HG02798 (cell line): Measurements from ENCODE around the gene SSNA1.

ENCODE experiments used
- ATAC-seq: cut with Tn5 transposase; IDR thresholded peaks from one replicate; pipeline ENCODE4 v1.9.1; 2021; ENCODE audit warnings: mild to moderate bottlenecking; ENCODE audit not compliant: unreplicated experiment, poor library complexity

SSNA1 gene

DNA sequence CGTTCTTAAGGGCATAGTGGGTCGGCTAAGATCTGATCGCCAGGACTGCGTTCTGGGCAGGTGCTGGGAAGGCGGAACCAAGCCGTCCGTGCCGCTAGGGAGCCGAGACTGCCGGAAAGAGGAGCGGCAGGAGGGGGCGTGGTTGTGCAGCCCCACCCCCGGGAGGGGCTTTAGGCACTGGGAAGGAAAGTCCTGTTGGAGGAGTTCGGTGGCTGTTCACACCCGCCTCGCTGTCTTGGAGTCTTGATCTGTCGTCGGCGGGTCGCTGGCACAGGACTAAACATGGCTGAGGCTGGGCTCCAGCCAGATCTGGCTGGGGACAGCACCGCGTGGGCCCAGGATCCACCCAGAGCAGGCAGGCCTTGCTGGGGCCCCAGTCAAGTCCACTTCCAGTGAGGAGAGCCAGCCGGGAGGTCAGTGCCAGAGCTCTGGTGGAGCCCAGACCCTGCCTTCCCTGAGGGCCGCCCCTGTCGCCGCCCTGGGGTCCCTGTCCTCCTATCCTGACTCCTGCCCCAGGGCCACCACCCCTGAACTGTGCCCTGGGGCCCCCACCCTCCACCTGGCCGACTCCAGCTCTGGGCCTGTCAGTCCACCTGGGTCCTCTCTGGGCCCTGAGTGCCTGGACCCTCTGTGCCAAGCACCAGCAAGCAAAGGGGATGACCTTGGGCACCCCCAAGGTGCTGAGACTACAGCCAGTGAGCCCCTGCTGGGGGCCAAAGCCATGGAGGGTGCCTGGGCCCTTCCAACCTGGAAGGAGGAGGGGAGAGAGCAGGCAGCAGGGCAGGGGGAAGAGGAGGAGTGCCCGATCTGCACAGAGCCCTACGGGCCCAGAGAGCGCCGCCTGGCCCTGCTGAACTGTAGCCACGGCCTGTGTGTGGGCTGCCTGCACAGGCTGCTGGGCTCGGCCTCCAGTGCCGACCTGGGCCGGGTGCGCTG, 29.1 kb downstream of the SSNA1 start:
- no peak for ATAC-seq

DNA sequence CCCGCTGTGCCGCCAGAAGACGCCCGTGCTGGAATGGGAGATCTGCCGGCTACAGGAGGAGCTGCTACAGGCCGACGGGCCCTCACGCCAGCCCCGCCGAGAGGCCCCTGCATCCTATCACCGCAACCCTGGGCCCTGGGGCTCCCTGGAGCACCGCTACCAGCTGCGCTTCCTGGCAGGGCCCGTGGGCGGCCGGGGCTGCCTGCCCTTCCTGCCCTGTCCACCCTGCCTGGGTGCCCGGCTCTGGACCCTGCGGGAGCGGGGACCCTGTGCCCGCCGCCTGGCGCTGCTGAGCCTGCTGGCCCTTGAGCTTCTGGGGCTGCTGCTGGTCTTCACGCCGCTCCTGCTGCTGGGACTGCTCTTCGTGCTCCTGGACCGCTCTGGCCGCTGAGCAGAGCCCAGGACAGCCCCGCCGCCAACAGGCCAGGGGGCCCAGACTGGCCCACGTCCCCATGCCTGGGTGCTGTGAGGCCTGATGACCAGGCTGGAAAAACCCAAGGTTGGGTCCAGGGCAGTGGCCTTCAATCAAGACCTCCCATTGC, 29.8 kb downstream of the SSNA1 start:
- ATAC-seq = no peak

DNA sequence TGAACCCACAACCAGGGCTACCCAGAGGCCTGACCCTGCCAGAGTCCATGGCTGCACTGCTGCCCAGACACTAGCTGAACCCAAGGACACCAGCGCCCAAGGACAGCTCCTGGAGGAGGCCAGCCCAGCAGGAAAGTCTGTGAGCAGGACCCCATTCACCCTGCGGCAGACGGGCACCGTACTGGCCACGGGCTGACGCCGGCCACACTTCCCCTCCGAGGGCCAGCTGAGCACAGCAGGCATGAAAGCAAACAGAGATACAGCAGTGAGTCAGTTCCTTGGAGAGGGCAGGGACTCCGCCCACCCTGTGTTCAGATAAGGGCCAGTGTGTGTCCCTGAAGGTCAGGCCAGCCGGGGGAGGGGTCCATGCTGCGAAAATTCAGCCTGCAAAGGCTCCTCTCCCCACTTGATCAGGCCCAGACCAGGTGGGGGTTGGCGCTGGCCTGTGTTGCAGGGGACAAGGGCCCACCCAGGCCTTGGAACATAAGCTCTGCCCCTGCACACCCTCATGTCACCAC, 30.3 kb downstream of the SSNA1 start:
- no peak for ATAC-seq

DNA sequence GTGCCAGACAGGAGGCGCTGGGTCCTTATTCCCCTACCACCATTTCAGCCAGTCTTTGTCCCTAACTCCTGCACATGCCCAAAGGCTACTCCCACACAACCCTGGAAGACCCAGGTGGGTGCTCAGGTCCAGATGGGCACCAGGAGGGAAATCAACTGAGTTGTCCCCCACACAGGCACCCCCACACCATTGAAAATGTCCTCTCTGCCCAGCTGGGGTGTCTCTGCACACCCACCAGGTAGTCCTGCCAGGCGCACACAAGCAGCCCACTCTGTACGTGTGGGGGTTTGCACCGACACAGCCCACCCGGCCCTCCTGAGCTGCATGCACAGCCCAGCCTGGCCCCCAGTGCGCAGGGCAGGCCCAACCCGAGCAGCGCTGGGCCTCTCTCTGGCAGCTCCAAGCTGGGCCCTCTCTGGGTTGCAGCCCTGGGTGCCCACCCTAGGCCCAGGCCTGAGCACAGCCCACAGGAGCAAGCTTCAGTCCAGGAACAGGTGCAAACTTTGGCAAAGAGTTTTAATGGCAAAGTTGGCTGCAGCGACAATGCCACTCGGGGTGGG, 31.4 kb downstream of the SSNA1 start:
- no peak for ATAC-seq

DNA sequence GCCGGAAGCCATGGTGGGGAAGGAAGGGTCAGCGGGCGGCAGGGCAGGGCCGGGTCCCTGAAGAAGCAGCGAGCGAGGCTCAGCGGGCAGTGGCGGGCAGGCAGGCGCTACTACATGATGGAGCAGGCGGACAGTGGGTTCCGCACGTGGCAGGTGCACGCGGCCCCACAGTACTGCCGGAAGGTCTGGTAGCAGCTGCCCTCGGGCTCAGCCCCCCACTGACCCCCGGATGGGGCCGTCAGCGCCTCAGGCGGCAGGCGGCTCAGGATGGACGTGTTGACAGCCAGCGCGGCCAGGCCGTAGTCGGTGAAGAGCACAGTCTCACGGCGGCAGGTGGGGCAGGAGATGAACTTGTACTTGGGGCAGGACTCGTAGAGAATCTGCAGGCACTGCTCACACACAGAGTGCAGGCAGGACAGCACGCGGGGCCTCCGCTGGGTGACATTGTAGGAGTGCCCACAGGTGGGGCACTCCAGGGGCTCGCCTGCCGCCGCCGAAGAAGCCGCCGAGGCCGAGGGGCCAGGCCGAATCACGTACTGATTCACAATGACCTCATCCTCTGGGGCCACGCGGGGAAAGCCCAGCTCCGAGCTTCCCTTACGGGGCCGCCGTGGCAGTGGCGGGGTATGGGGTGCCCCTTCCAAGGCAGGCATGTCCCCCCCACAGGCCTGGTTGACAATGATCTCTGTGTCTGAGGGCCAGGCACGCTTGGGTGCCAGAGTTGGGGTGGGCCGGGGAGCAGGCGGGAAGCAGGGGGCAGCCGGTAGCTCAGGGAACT, 32.0 kb downstream of the SSNA1 start:
- ATAC-seq = no peak

DNA sequence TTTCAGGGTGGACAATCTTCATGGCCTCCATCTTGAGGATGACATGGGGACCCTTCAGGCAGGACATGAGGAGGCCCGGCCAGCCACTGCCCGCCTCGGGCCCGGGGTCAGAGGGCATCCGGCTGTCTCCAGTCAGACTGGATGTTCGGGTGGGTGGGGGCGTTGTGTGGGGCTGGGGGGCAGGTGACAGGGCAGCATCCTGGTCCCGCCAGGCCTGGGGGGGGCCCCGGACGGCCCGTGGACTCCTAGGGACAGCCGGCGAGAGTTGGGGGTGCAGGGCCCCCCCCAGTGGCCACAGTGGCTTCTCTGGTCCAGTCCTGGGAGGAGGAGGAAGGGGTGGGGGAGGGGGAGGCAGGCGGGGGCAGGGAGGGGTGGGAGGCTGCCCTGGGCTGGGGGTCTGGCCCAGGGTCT, 32.6 kb downstream of the SSNA1 start:
- ATAC-seq = no peak

DNA sequence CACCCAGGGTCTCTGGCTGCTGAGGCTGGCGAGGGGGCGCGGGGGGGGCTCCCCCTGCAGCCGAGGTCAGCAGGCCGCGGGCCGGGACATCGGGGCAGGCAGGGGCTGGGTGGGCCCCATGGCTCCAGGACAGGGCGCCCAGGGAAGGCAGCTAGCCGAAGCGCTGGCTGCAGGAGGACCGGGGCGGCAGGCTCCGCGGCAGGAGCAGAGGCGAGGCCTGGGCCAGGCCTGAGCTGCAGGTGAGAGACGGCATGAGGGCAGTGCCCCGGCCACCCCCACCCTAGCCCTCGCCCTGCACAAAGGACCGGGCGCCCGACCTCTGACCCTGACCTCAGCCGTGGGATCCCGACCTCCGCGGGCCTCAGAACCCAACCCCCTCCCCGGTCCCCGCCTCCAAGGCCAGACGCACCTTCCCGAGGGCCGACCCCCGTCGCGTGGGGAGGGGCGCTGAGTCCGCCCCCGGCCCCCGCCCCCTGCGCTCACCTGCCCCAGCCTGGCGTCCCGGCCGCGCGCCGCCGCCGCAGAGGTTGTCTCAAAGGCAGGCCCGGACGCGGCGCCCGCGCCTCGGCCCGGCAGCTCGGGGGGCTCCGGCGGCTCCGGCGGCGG, 33.1 kb downstream of the SSNA1 start:
- ATAC-seq = no peak

DNA sequence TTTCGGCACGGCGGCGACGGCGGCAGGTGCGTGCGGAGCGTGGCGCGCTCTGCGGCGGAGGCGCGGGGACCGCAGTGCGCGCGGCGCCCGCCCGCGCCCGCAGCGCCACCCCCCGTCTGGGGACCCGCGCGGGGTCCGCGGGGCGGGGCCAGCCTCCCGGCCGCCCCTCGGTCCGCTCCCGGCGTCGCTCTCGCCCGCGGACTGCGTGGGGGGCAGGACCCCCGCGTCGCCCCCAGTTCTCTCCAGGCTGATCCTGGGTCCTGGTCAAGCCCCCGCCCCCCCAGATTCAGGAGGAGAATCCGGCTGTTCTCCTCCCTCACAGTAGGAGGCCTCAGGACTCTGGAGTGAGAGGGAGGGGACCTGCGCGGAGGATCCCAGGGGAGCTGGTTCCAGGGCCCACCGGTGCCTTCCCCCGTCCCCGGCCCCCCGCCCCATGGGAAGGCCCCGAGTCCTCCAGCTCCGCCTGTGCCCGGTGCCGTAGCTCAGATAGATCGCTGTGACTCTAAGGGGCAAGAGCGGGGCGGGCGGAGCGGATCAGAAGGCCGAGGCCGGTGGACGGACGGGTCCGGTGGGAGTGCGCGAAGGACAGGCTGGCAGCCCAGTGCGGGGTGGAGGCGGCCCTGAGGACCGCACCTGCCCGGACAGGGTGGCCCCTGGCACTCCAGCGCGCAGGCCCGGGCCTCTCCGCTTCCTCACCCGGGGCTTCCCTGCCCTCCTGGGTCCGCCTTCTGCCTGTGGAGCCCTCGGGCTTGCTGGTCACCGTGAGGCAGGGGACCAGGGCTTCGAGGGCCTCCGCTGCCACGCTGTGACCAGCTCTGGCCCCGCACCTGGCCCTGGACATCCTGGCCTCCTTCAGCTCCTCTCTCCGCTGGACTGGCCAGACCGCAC, 34.0 kb downstream of the SSNA1 start, which contains the start of gene RNF208:
Gene RNF208, minus strand, starts transcription at position 51 of the 888 bp plus-strand sequence. CDS start 1,028 bp downstream, outside the sequence.
- no peak for ATAC-seq

DNA sequence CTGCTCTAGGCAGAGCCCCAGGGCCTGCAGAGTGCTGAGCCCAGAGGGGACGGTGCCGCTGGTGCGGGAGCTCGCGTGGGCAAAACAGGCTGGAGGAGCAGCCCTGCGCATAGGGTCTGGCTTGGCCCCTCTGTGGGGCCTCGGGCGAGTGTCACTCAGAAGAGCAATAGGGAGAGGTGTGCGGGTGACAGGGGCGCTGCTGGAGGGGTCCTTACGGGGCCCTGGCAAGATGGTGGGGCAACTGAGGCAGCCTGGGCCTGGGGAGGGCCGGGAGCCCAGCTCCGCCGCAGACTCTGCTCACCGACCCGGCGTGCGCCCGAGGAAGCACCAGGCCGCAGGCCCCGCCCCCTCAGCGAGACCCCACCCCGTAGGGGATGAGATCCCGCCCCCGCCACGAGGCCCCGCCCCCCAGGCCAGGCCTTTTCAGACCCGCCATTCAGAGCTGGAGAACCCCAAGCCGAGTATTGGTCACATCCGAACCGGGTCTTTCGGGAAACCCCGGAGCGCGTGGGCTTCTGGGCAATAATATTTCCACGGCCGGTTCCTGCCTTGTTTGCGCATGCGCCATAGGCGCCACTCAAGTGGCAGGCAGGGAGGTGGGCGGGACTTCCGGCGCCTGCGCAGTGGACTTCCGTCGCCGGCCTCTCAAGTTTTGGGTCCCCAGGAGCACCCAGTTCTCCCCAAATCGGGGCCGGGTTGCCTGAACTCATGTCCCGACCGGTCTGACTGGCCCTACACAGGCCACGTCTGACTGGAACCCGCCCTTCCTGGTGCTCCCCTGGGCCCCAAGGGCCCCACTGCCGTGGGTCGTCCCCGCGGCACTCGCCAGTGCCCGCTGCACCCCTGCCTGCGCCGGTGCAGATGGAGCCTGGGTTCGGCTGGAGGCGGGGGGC, 34.8 kb downstream of the SSNA1 start:
- ATAC-seq = peak; percentile 84

DNA sequence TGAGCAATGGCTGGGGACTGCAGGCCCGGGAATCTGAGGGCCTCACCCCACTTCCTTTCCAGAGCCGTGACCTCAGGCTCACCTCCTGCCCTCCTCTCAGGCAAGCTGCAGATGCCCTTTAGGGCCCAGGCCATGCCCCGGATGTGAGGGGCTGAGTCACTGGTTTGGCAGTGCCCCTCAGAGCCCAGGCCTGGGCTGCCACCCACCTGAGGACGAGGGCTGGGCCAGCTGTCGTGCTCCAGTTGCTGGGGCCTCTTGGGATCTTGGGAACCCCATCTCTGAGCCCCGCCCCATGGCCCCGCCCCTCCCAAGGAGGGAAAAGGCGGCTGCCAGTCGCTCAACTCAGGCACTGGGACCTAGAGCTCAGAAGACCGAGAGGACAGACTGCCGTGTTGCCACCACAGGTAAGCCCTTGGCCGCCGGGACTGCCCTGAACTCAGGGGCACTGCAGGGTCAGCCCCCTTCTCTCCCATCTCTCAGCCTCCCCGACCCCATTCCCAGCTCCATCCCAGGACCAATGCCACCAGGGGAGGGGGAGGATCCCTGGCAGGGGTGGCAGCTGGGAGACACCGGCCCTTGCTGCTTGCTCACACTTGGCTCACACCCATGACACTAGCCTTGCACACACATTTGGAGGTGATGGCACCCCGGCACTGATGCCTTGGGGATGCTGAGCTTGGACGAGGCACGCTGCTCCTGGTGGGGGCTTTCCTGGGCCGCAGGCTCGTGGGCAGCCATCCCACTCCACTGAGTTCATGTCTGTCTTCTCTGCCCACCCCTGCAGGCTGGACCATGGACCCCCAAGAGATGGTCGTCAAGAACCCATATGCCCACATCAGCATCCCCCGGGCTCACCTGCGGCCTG, 36.6 kb downstream of the SSNA1 start, which contains the start of gene CYSRT1:
Gene CYSRT1, plus strand, starts transcription at position 345 of the 865 bp plus-strand sequence. Its CDS starts 448 bp downstream, at position 793.
- ATAC-seq = no peak

DNA sequence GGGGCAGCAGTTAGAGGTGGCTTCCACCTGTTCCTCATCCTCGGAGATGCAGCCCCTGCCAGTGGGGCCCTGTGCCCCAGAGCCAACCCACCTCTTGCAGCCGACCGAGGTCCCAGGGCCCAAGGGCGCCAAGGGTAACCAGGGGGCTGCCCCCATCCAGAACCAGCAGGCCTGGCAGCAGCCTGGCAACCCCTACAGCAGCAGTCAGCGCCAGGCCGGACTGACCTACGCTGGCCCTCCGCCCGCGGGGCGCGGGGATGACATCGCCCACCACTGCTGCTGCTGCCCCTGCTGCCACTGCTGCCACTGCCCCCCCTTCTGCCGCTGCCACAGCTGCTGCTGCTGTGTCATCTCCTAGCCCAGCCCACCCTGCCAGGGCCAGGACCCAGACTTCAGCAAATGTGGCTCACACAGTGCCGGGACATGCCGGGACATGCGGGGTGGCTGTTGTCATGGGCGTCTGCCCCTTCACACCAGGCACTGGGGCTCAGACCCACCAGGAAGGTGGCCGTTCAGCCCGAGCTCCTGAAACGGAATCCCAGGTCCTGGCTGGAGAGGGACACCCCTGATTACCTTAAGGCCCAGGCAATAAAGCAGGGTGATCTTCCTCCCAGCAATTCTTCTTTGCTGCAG, 37.3 kb downstream of the SSNA1 start:
- no peak for ATAC-seq

DNA sequence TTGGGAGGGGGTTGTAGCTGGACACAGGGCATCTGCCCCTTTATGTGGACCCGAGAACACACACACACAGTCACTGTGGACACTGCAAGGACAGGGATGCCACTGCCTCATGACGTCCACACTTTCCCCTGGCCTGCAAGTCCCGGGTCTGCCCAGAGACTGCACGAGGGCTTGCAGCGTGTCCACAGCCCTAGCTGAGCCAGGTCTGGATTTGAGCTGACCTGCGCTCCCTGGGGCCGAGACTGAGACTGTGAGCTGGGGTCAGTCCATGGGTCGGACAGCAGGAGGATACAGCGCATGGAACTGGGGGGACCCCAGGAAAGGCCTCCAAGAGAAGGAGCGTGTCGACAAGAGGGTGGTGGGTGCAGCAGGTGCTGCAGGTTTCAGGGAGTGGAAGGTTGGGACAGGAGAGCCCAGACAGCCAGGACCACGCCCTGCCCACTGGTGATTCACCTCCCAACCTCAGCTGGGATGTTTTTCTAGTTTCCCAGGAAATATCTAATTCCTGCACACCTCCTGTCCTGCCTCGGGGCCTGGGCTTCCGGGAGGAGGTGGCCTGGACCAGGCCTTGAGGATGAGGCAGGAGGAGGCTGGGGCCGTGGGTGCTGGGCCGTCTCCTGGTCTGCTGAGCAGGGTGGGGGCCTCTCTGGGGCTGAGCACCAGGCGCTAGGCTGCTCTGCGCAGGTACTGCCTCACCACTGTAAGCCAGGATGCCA, 38.0 kb downstream of the SSNA1 start:
- no peak for ATAC-seq

DNA sequence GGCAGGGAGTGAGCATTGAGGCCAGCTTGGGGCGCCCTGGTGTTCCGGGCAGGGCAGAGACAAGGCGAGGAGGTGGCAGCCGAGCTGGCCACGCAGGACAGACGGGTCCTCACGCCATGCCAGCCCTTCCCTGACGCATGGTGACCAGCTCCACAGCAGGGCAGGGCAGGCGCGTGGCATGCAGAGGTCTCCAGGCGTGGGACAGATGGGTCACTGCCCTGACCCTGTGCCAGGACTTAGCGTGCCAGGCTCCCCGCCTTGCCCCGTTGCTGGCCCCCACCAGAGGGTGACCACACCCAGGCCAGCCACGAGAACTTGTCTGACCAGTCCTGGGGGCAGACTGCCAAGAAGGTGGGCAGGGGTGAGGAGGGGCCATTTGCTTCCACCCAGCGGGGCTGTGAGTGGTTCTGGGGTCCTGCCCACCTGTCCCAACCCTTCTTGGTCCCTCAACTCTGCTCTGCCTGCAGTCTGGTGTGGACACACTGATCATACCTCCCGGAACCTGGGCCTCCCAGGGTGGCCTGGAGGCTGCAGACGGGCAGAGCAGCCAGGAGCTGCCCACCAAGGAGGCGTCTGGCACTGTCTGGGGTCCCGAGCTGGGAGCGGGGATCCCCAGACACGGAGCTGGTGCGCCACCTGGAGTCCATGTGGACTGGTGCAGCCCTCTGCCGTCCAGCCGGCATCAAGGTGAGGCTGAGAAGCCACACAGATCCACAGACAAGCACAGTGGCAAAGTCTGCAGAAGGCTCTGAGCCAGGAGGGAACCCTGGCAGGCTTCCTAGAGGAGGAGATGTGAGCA, 38.8 kb downstream of the SSNA1 start, which contains the start of gene RNF224:
Gene RNF224, plus strand, starts transcription at position 449 of the 799 bp plus-strand sequence. CDS start 834 bp downstream, outside the sequence.
- ATAC-seq = no peak

DNA sequence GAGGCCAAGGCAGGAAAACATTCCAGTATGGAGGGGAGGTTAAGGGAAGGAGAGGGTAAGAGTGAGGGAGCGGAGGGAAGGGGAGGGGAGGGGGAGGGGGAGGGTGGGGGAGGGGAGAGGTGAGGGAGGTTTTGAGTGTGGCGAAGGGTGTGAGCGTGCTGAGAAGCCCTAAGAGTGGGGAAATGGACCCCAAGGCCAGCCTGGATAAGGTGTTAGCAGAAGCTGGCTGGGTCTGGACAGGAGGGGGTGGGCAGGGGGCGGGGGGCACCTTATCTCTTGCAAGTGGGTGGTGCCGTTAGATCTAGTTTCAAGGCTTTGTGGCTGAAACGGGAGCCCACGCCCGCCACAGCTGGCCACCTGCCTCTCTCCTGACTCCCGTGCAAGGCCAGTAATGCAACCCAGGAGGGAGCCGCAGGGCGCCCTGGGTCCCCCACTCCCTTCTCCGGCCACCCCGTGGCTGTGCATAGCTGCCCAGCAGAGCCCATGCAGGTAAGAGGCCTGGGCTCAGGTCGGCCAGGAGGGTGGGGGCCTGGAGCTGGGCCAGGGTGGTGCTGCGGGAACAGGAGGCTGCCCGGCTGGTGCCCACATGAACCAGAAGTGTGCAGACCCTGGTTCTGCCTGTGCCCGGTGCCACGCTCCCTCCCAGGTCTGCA, 39.5 kb downstream of the SSNA1 start:
- ATAC-seq = no peak
